Endothelial cell of umbilical vein (primary cell): Measurements from ENCODE around the gene STK17A. TPM values are rescaled to one million over a fixed set of nuclear protein-coding genes. Genes with fewer than 3 reads are reported as not detected.

Experiments used
- BruUV-seq: library from RNA; stranded (reverse); fragments of 400-500 nt; replicated peaks from 2 replicates; lab custom pipeline; 2021; lab: Mats Ljungman, UMichigan
- CTCF ChIA-PET: fragments of 300-600, 350-600 bp; sonication (Branson Sonifier 250); formaldehyde crosslinking; loops from one replicate; lab custom pipeline; 2021; ENCODE audit warnings: antibody characterized with exemption, inconsistent platforms; lab: Charles Lee
- POLR2A ChIA-PET: fragments of 300-600, 350-600 bp; sonication (Branson Sonifier 250); formaldehyde crosslinking; loops from one replicate; lab custom pipeline; 2021; ENCODE audit warnings: antibody characterized with exemption, inconsistent platforms; lab: Charles Lee
- DNase-seq: peaks from one replicate; pipeline ENCODE4 v3.0.0-alpha.2; 2011; ENCODE audit warnings: low read depth, low spot score
- FAIRE-seq: peaks from 2 replicates; lab custom pipeline; 2011; peaks lifted over from hg19 to GRCh38; lab: Jason Lieb, UNC
- H2AFZ ChIP-seq: 2 replicates; pipeline ENCODE4 v1.6.0; 2012; ENCODE audit warnings: low read depth, low read length, control low read depth, inconsistent platforms
- H3K27ac ChIP-seq: 2 replicates; pipeline ENCODE4 v1.5.1; 2011; ENCODE audit warnings: low read depth, mild to moderate bottlenecking, control low read depth, low read length, moderate library complexity; ENCODE audit not compliant: insufficient read depth
- H3K27me3 ChIP-seq, 2 experiments: 2 replicates each; pipeline versions ENCODE4 v1.6.0 to v1.6.1; 2011; ENCODE audit warnings: low read length in 2 of 2, mixed read lengths in 1 of 2; ENCODE audit not compliant: control insufficient read depth in 2 of 2, insufficient read depth in 2 of 2
- H3K36me3 ChIP-seq, 2 experiments: 2 replicates in 1 of 2; 3 replicates in 1 of 2; pipeline ENCODE4 v1.5.1; 2011; ENCODE audit warnings: low read length in 2 of 2, mild to moderate bottlenecking in 1 of 2, moderate library complexity in 1 of 2; ENCODE audit not compliant: control insufficient read depth in 2 of 2, insufficient read depth in 2 of 2; ENCODE audit errors: extremely low read depth in 1 of 2
- H3K4me1 ChIP-seq: 3 replicates; pipeline ENCODE4 v1.5.1; 2011; ENCODE audit warnings: mild to moderate bottlenecking, low read length; ENCODE audit not compliant: control insufficient read depth, insufficient read depth; ENCODE audit errors: extremely low read depth
- H3K4me2 ChIP-seq: 2 replicates; pipeline ENCODE4 v1.6.1; 2011; ENCODE audit warnings: low read length, control low read depth, mixed read lengths; ENCODE audit not compliant: insufficient read depth
- H3K4me3 ChIP-seq, 3 experiments: fragments of 200-600 bp in 1 of 3; sonication (generic), shearing (Covaris generic) in 1 of 3; replicated peaks in 1 of 3; 2 replicates each; pipeline ENCODE4 v1.5.1; 2011 to 2016; ENCODE audit warnings: control low read depth in 3 of 3, low read length in 3 of 3, mild to moderate bottlenecking in 2 of 3, inconsistent platforms in 1 of 3, low read depth in 1 of 3, moderate library complexity in 1 of 3; ENCODE audit not compliant: insufficient read depth in 1 of 3
- H3K79me2 ChIP-seq: 2 replicates; pipeline ENCODE4 v1.6.0; 2012; ENCODE audit warnings: low read length, inconsistent platforms; ENCODE audit not compliant: control insufficient read depth, insufficient read depth
- H3K9ac ChIP-seq: replicated peaks from 2 replicates; pipeline ENCODE3; 2011; ENCODE audit warnings: low read length, control low read depth; ENCODE audit not compliant: insufficient read depth; ENCODE audit errors: extremely low read depth
- H3K9me1 ChIP-seq: replicated peaks from 3 replicates; pipeline ENCODE4 v1.6.0; 2011; ENCODE audit warnings: mild to moderate bottlenecking, low read length; ENCODE audit not compliant: control insufficient read depth, insufficient read depth; ENCODE audit errors: extremely low read depth
- H3K9me3 ChIP-seq: replicated peaks from 2 replicates; pipeline ENCODE4 v1.5.1; 2012; ENCODE audit warnings: low read length, inconsistent platforms; ENCODE audit not compliant: control insufficient read depth, insufficient read depth
- H4K20me1 ChIP-seq: replicated peaks from 2 replicates; pipeline ENCODE3; 2011; ENCODE audit warnings: mild to moderate bottlenecking, low read length; ENCODE audit not compliant: control insufficient read depth, insufficient read depth; ENCODE audit errors: extremely low read depth
- EZH2 ChIP-seq: IDR thresholded peaks from 2 replicates; pipeline ENCODE4 v1.6.1; 2012; ENCODE audit warnings: borderline replicate concordance, low read depth, mild to moderate bottlenecking, moderate library complexity, low read length, inconsistent platforms; ENCODE audit not compliant: severe bottlenecking
- FOS ChIP-seq: IDR thresholded peaks from 2 replicates; pipeline ENCODE4 v1.6.1; 2011; ENCODE audit warnings: mild to moderate bottlenecking, low read length, moderate library complexity, borderline replicate concordance; ENCODE audit not compliant: insufficient read depth
- GATA2 ChIP-seq: IDR thresholded peaks from 2 replicates; pipeline ENCODE4 v1.7.0; 2011; ENCODE audit warnings: low read depth, mild to moderate bottlenecking, moderate library complexity, mixed read lengths, low read length; ENCODE audit not compliant: insufficient read length, insufficient read depth
- JUN ChIP-seq: IDR thresholded peaks from 2 replicates; pipeline ENCODE4 v1.6.1; 2011; ENCODE audit warnings: borderline replicate concordance, low read depth; ENCODE audit not compliant: insufficient read length, insufficient read depth
- MYC ChIP-seq: IDR thresholded peaks from one replicate; pipeline ENCODE4 v1.6.1; 2011; ENCODE audit warnings: mild to moderate bottlenecking, low read depth, low read length
- POLR2A ChIP-seq: IDR thresholded peaks from 2 replicates; pipeline ENCODE4 v1.6.1; 2012; ENCODE audit warnings: low read depth, mild to moderate bottlenecking, control low read depth, low read length
- POLR2AphosphoS5 ChIP-seq: IDR thresholded peaks from 2 replicates; pipeline ENCODE4 v1.6.1; 2012; ENCODE audit warnings: low read depth, mild to moderate bottlenecking, control low read depth, low read length, moderate library complexity; ENCODE audit not compliant: insufficient read depth
- dilution Hi-C: fragments of 300-500 bp; cut with MboI; formaldehyde crosslinking; loops from one replicate; pipeline ENCODE4 v1.15.0; 2019; ENCODE audit warnings: low sequenced_read_pairs; ENCODE audit not compliant: extremely low pct_ligation_motif_present
- intact Hi-C: fragments of 100-400 bp; cut with micrococcal nuclease; formaldehyde crosslinking; loops from one replicate; pipeline ENCODE4 v1.10.0; 2022
- polyA plus RNA-seq, 4 experiments: library from polyadenylated mRNA; depleted of rRNA in 3 of 4; stranded (reverse) in 3 of 4; unstranded in 1 of 4; fragments of >200 nt; gene quantifications; 2 replicates each; pipeline versions ENCODE4 v1.2.1 to v1.2.3, GENCODE V29; 2011 to 2012; ENCODE audit warnings: missing spikeins in 1 of 4
- total RNA-seq: library from RNA; stranded (reverse); gene quantifications from 2 replicates; pipeline ENCODE4 v1.2.3, GENCODE V29; 2021
- TF ChIP-seq, protein P1 (sequence below), 2 donors: IDR thresholded peaks; 1 replicate in 1 of 2; 2 replicates in 1 of 2; pipeline ENCODE4 v1.5.1; 2011; ENCODE audit warnings: low read length in 2 of 2, mild to moderate bottlenecking in 2 of 2, moderate library complexity in 2 of 2, control low read depth in 1 of 2, inconsistent platforms in 1 of 2, low read depth in 1 of 2; ENCODE audit not compliant: insufficient read depth in 1 of 2; ENCODE audit errors: extremely low read depth in 1 of 2
- TF ChIP-seq, protein P2 (sequence below): IDR thresholded peaks from 2 replicates; pipeline ENCODE4 v1.6.1; 2011; ENCODE audit not compliant: insufficient read depth, insufficient read length

STK17A gene
- total and polyA plus RNA-seq, 2 donors (not counting 3 experiments of a cell fraction or from before 2014, with no cell fraction given), result 11.7 to 58.8 TPM

DNA sequence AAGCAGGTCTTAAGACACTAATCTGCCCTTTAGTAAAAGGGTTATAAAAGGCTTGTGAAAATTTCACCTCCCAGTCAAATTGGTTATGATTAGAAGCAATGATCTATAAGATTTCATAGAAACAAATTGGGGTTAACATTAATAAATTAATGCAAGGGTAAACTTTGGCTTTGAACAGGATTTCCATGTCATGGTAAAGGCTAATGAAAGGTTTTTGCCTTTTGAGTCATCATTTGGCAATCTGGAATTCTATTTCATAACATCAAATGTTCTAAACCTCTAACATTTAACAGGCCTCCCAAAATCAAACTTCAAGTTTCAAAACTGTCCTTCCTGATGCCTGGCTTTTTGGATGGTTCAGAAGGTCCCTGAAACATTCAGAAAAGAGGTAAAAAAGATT is 84.0 kb downstream of the STK17A start:
- H3K79me2 ChIP-seq, result peaks cover 23% of the 10 kb centered on the region

More for the DNA sequence above, 84.0 kb downstream of the STK17A start:
- no peaks in the 10 kb centered on the region for H4K20me1 ChIP-seq
- DNase-seq (no peak), FAIRE-seq (no peak)
- no peak overlapping the region for H3K4me3 ChIP-seq
- H3K9ac ChIP-seq, result no peak overlapping the region
- H3K9me3 ChIP-seq, result no peaks in the 10 kb centered on the region
- no peak overlapping the region for H2AFZ ChIP-seq
- ChIA-PET CTCF (interaction anchor here (1.2 to 1.5 kb wide), 2 partner anchors 11 to 19 kb away, joined by 3 to 4 read pairs; no protein-coding TSS in a partner anchor), POLR2A (interaction anchor here (0.5 kb wide), 1 partner anchor 11 kb away, joined by 3 read pairs; no protein-coding TSS in a partner anchor)
- no peaks in the 10 kb centered on the region for H3K36me3 ChIP-seq
- intact Hi-C loops, result no loop called here
- dilution Hi-C loops, result no loop called here
- no peak overlapping the region for H3K27ac ChIP-seq
- H3K9me1 ChIP-seq, result no peaks in the 10 kb centered on the region
- H3K4me2 ChIP-seq, result no peak overlapping the region
- BruUV-seq, result no TSS peak
- peaks cover 15% of the 10 kb centered on the region for H3K4me1 ChIP-seq
- H3K27me3 ChIP-seq, result no peaks in the 10 kb centered on the region
- TF ChIP-seq, protein P1, sequence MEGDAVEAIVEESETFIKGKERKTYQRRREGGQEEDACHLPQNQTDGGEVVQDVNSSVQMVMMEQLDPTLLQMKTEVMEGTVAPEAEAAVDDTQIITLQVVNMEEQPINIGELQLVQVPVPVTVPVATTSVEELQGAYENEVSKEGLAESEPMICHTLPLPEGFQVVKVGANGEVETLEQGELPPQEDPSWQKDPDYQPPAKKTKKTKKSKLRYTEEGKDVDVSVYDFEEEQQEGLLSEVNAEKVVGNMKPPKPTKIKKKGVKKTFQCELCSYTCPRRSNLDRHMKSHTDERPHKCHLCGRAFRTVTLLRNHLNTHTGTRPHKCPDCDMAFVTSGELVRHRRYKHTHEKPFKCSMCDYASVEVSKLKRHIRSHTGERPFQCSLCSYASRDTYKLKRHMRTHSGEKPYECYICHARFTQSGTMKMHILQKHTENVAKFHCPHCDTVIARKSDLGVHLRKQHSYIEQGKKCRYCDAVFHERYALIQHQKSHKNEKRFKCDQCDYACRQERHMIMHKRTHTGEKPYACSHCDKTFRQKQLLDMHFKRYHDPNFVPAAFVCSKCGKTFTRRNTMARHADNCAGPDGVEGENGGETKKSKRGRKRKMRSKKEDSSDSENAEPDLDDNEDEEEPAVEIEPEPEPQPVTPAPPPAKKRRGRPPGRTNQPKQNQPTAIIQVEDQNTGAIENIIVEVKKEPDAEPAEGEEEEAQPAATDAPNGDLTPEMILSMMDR (IDR thresholded peaks at IDR 0.05; ENCODE audit: extremely low read depth in 1 of 2, insufficient read depth in 1 of 2, low read depth in 1 of 2, low read length in 2 of 2), result no peak
- TF ChIP-seq FOS (no peak), MYC (no peak), EZH2 (no peak), JUN (no peak), GATA2 (no peak), POLR2AphosphoS5 (no peak), POLR2A (no peak)
- TF ChIP-seq, protein P2, sequence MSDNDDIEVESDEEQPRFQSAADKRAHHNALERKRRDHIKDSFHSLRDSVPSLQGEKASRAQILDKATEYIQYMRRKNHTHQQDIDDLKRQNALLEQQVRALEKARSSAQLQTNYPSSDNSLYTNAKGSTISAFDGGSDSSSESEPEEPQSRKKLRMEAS, result no peak
